GM18499 (cell line): ENCODE results near the gene FHOD3.

Source experiments
- ATAC-seq: cut with Tn5 transposase; IDR thresholded peaks from one replicate; pipeline ENCODE4 v1.9.1; 2021; ENCODE audit warnings: moderate number of reproducible peaks; ENCODE audit not compliant: insufficient read depth, unreplicated experiment

Gene FHOD3

GRCh38 chr18:36464126-36464651 is 166.7 kb downstream of the FHOD3 start:
- no peak for ATAC-seq

GRCh38 chr18:36465276-36465675 is 167.8 kb downstream of the FHOD3 start:
- ATAC-seq: no peak

GRCh38 chr18:36465970-36466369 is 168.5 kb downstream of the FHOD3 start:
- ATAC-seq: no peak

GRCh38 chr18:36467614-36468013 is 170.1 kb downstream of the FHOD3 start:
- ATAC-seq: no peak

GRCh38 chr18:36468161-36468560 is 170.6 kb downstream of the FHOD3 start:
- ATAC-seq: no peak

- ATAC-seq: no peak
Measured at GRCh38 chr18:36469461-36469860, 171.9 kb downstream of the FHOD3 start.

GRCh38 chr18:36470896-36471295 is 173.4 kb downstream of the FHOD3 start:
- ATAC-seq: no peak

- no peak for ATAC-seq
Measured at GRCh38 chr18:36471393-36471792, 173.9 kb downstream of the FHOD3 start.

- no peak for ATAC-seq
Measured at GRCh38 chr18:36476433-36476832, 178.9 kb downstream of the FHOD3 start.

GRCh38 chr18:36477776-36478175 is 180.3 kb downstream of the FHOD3 start:
- no peak for ATAC-seq

- ATAC-seq: no peak
Measured at GRCh38 chr18:36481201-36481657, 183.7 kb downstream of the FHOD3 start.

- no peak for ATAC-seq
Measured at GRCh38 chr18:36481935-36482334, 184.4 kb downstream of the FHOD3 start.

GRCh38 chr18:36484591-36484990 is 187.1 kb downstream of the FHOD3 start:
- no peak for ATAC-seq

- no peak for ATAC-seq
Measured at GRCh38 chr18:36485772-36486171, 188.3 kb downstream of the FHOD3 start.

GRCh38 chr18:36488131-36488530 is 190.6 kb downstream of the FHOD3 start:
- ATAC-seq: no peak

- ATAC-seq: no peak
Measured at GRCh38 chr18:36490897-36491296, 193.4 kb downstream of the FHOD3 start.

GRCh38 chr18:36492604-36493329 is 195.3 kb downstream of the FHOD3 start:
- no peak for ATAC-seq

GRCh38 chr18:36493349-36494159 is 196.0 kb downstream of the FHOD3 start:
- ATAC-seq: no peak

GRCh38 chr18:36494160-36494437 is 196.6 kb downstream of the FHOD3 start:
- ATAC-seq: no peak

GRCh38 chr18:36496022-36496421 is 198.5 kb downstream of the FHOD3 start:
- no peak for ATAC-seq

- ATAC-seq: peak; percentile 83
Measured at GRCh38 chr18:36499938-36500337, 202.4 kb downstream of the FHOD3 start.

- no peak for ATAC-seq
Measured at GRCh38 chr18:36501100-36501499, 203.6 kb downstream of the FHOD3 start.
